Panc1 (cell line): ENCODE data around the gene VOPP1.

Source experiments
- POLR2AphosphoS5 ChIP-seq: IDR thresholded peaks from 2 replicates; pipeline ENCODE4 v1.6.1; 2012; ENCODE audit warnings: mild to moderate bottlenecking, low read depth, low read length, moderate library complexity
- SIN3A ChIP-seq: IDR thresholded peaks from 2 replicates; pipeline ENCODE4 v1.6.1; 2012; ENCODE audit warnings: low read depth, mild to moderate bottlenecking, low read length, moderate library complexity, borderline replicate concordance; ENCODE audit not compliant: insufficient read depth

GRCh38 chr7:55502124-55502857, 70.0 kb downstream of the VOPP1 start:
- TF ChIP-seq POLR2AphosphoS5: no peak
- TF ChIP-seq SIN3A: no peak
